ENCODE data around the gene BCAS4.

DNA sequence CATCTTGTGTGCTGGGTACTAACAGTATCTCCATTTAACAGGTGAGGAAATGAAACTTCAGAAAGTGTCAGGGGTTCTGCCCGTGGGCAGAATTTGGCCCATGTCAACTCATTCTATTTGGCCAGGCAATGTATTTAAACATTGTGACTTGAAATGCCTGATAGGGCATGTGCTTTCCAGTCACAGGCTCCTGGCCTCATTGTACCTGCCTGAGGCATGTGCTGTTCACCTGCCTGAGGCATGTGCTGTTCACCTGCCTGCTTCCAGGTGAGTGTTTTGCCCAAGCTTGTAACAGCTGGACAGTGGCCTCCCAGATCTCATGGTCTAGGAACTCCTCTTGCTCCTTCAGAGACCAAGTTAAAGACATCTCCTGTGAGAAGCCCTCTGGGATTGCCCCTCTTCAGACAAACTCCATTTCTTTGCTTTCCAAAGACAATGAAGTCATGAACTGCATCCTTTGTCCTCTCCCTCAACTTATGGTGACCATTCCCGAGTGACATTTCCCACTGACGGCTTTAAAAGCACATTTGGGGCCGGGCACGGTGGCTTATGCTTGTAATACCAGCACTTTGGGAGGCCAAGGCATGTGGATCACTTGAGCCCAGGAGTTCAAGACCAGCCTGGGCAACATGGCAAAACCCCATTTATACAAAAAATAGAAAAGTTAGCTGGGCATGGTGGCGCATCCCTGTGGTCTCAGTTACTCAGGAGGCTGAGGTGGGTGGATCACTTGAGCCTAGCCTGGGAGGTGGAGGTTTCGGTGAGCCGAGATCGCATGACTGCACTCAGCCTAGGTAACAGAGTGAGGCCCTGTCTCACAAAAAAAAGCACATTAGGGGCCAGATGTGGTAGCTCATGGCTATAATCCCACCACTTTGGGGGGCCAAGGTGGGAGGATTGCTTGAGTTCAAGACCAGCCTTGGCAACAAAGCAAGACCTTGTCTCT, 48.7 kb downstream of the BCAS4 start:
- TF ChIP-seq GATA2 (IDR thresholded peaks at IDR 0.05; ENCODE audit: low read depth, low read length) (no peak), GATA3 (IDR thresholded peaks at IDR 0.05; ENCODE audit: low read depth, low read length) (no peak)
